ENCODE results near the gene CDH4. TPM values are rescaled to one million over a fixed set of nuclear protein-coding genes. Genes with fewer than 3 reads are reported as not detected.

CDH4 gene
- total RNA-seq, 1 donor = 0.18 TPM

- TF ChIP-seq, protein P1, sequence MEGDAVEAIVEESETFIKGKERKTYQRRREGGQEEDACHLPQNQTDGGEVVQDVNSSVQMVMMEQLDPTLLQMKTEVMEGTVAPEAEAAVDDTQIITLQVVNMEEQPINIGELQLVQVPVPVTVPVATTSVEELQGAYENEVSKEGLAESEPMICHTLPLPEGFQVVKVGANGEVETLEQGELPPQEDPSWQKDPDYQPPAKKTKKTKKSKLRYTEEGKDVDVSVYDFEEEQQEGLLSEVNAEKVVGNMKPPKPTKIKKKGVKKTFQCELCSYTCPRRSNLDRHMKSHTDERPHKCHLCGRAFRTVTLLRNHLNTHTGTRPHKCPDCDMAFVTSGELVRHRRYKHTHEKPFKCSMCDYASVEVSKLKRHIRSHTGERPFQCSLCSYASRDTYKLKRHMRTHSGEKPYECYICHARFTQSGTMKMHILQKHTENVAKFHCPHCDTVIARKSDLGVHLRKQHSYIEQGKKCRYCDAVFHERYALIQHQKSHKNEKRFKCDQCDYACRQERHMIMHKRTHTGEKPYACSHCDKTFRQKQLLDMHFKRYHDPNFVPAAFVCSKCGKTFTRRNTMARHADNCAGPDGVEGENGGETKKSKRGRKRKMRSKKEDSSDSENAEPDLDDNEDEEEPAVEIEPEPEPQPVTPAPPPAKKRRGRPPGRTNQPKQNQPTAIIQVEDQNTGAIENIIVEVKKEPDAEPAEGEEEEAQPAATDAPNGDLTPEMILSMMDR (IDR thresholded peaks at IDR 0.05; ENCODE audit: insufficient read depth, low read length) = no peak
- no peak for DNase-seq (ENCODE audit: low read depth)
Measured at GRCh38 chr20:61973515-61974356, 721.7 kb downstream of the CDH4 start.

GRCh38 chr20:61974357-61974665 is 722.2 kb downstream of the CDH4 start:
- no peak overlapping the region for H3K4me3 ChIP-seq (ENCODE audit: low read depth, low read length)
- TF ChIP-seq, protein P1 (IDR thresholded peaks at IDR 0.05; ENCODE audit: insufficient read depth, low read length) = no peak
- no peak for DNase-seq (ENCODE audit: low read depth)

More at GRCh38 chr20:61973515-61974356, 721.7 kb downstream of the CDH4 start:
- H3K4me3 ChIP-seq (ENCODE audit: low read depth, low read length) = no peak overlapping the region

DNA sequence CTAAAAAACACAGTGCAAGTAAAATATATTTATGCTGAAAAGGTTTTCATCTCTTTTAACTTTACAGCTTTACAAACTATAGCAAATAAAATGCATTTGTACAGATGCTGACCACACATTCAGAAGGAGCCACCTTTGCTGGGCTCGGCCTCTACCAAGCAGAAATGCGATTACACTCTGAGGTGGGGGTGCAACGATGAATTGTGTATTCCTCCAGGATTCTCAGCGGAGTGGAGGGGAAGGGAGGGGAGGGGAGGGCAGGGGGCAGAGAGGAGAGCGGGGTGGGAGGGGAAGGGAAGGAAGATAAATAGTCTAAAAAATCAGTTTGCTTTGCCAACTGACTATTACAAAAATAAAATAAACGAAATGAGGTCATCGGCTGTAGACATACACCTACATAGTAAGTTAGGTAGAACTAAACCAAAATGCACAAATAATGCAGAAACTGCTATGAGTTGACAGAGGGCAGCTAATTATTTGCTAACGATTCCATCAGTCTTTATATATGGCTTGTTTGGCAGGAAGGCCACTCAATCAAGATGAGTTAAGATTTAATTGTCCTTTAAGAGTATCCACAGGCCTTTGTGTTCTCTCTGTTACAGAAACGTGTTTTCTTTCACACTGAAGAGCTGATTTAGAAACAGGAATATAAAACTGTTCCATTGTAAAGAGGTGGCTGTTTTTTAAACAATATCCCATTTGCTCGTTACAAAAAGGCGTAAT is 723.5 kb downstream of the CDH4 start:
- H3K4me3 ChIP-seq (ENCODE audit: low read depth, low read length) = no peak overlapping the region
- TF ChIP-seq, protein P1 (IDR thresholded peaks at IDR 0.05; ENCODE audit: insufficient read depth, low read length) = no peak
- DNase-seq (ENCODE audit: low read depth) = no peak

DNA sequence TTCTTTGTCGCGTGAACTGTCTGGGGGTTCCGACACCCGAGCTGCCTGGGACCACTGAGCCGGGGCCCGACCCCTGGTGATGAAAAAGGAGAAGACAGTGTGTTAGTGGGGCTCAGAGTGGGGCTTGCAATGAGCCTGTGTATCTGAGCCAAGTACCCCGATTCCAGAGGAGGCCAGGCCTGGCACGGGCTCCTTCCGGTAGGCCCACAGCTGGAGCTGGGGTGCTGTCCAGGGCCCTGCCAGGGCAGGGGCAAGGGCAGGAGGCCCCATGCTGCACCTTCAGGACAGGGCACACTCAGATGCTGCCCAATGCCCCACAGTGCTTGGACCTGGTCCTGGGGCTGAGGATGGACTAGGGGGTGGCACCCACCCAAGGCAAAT is 724.2 kb downstream of the CDH4 start:
- no peak for DNase-seq (ENCODE audit: low read depth)
- H3K4me3 ChIP-seq (ENCODE audit: low read depth, low read length) = no peak overlapping the region
- TF ChIP-seq, protein P1 (IDR thresholded peaks at IDR 0.05; ENCODE audit: insufficient read depth, low read length) = no peak

- TF ChIP-seq, protein P1 (IDR thresholded peaks at IDR 0.05; ENCODE audit: insufficient read depth, low read length) = no peak
- no peak for DNase-seq (ENCODE audit: low read depth)
- H3K4me3 ChIP-seq (ENCODE audit: low read depth, low read length) = no peak overlapping the region
Measured at GRCh38 chr20:61976644-61977418, 724.8 kb downstream of the CDH4 start.

DNA sequence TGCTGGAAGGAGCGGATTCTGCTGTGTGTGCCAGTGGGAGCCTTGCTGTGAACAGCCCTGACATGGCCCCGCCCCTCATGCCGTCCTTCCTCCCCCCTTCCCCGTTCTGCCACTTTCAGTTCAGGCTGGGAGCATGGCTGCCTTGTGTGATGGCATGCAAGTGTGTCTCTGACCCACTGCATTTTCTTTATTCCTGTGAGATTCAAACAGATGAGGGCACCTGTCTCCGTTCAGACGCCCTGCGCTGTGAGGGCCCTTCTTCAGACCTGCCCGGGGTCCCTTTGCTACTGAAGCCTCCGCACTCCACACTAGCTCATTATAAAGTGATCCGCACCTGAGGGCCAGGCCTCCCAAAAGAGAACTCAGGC is 725.3 kb downstream of the CDH4 start:
- no peak overlapping the region for H3K4me3 ChIP-seq (ENCODE audit: low read depth, low read length)
- TF ChIP-seq, protein P1 (IDR thresholded peaks at IDR 0.05; ENCODE audit: insufficient read depth, low read length) = no peak
- DNase-seq (ENCODE audit: low read depth) = no peak
